Keratinocyte (primary cell): Measurements from ENCODE around the gene ZNF69. TPM values are rescaled to one million over a fixed set of nuclear protein-coding genes. Genes with fewer than 3 reads are reported as not detected.
"Not testable (repeated sequence)": the region's sequence is repeated elsewhere in the genome, so short reads cannot be mapped to it uniquely, and the experiment has no call there.

Source experiments
- DNase-seq: peaks from one replicate; pipeline ENCODE4 v3.0.0-alpha.2; 2011; ENCODE audit warnings: low read depth, missing footprints, low spot score
- FAIRE-seq: peaks from 2 replicates; lab custom pipeline; 2011; peaks lifted over from hg19 to GRCh38; lab: Jason Lieb, UNC
- H2AFZ ChIP-seq: 2 replicates; pipeline ENCODE4 v1.6.0; 2012; ENCODE audit warnings: low read length, control low read depth, inconsistent platforms; ENCODE audit not compliant: control insufficient read depth
- H3K27ac ChIP-seq: 2 replicates; pipeline ENCODE4 v1.5.1; 2011; ENCODE audit warnings: low read length; ENCODE audit not compliant: control insufficient read depth, insufficient read depth
- H3K27me3 ChIP-seq: 3 replicates; pipeline ENCODE4 v1.6.0; 2011; ENCODE audit warnings: low read length; ENCODE audit not compliant: control insufficient read depth, insufficient read depth; ENCODE audit errors: extremely low read depth
- H3K36me3 ChIP-seq, 2 experiments: 2 replicates in 1 of 2; 3 replicates in 1 of 2; pipeline ENCODE4 v1.5.1; 2011; ENCODE audit warnings: low read length in 2 of 2, mild to moderate bottlenecking in 1 of 2; ENCODE audit not compliant: control insufficient read depth in 2 of 2, insufficient read depth in 2 of 2; ENCODE audit errors: extremely low read depth in 1 of 2
- H3K4me1 ChIP-seq: 3 replicates; pipeline ENCODE4 v1.5.1; 2011; ENCODE audit warnings: low read length; ENCODE audit not compliant: control insufficient read depth, insufficient read depth; ENCODE audit errors: extremely low read depth
- H3K4me2 ChIP-seq: 3 replicates; pipeline ENCODE4 v1.6.0; 2011; ENCODE audit warnings: low read depth, low read length; ENCODE audit not compliant: control insufficient read depth, insufficient read depth; ENCODE audit errors: extremely low read depth
- H3K4me3 ChIP-seq, 3 experiments: fragments of 200-600 bp in 1 of 3; sonication (generic) in 1 of 3; 2 replicates in 2 of 3; 3 replicates in 1 of 3; pipeline ENCODE4 v1.5.1; 2011 to 2016; ENCODE audit warnings: low read length in 3 of 3, mild to moderate bottlenecking in 3 of 3, control low read depth in 2 of 3, inconsistent platforms in 1 of 3, low read depth in 1 of 3, mixed read lengths in 1 of 3, mixed run types in 1 of 3, moderate library complexity in 1 of 3; ENCODE audit not compliant: control insufficient read depth in 2 of 3, insufficient read depth in 2 of 3; ENCODE audit errors: extremely low read depth in 1 of 3
- H3K79me2 ChIP-seq: 2 replicates; pipeline ENCODE4 v1.6.0; 2012; ENCODE audit warnings: low read length; ENCODE audit not compliant: control insufficient read depth, insufficient read depth
- H3K9ac ChIP-seq: 3 replicates; pipeline ENCODE4 v1.6.0; 2011; ENCODE audit warnings: low read length; ENCODE audit not compliant: control insufficient read depth, insufficient read depth; ENCODE audit errors: extremely low read depth
- H3K9me1 ChIP-seq: 3 replicates; pipeline ENCODE4 v1.6.0; 2011; ENCODE audit warnings: low read length; ENCODE audit not compliant: control insufficient read depth, insufficient read depth; ENCODE audit errors: extremely low read depth
- H3K9me3 ChIP-seq: 2 replicates; pipeline ENCODE4 v1.5.1; 2012; ENCODE audit warnings: low read depth, low read length; ENCODE audit not compliant: control insufficient read depth
- H4K20me1 ChIP-seq: 3 replicates; pipeline ENCODE4 v1.6.0; 2011; ENCODE audit warnings: low read length; ENCODE audit not compliant: control insufficient read depth, insufficient read depth; ENCODE audit errors: extremely low read depth
- EZH2 ChIP-seq: IDR thresholded peaks from one replicate; pipeline ENCODE4 v1.6.1; 2012; ENCODE audit warnings: inconsistent platforms, mild to moderate bottlenecking, low read length, moderate library complexity
- dilution Hi-C: fragments of 300-500 bp; cut with MboI; formaldehyde crosslinking; loops from one replicate; pipeline ENCODE4 v1.7.0; 2020; ENCODE audit warnings: low sequenced_read_pairs; ENCODE audit not compliant: extremely low pct_ligation_motif_present
- polyA minus RNA-seq, 3 experiments: library from RNA; depleted of rRNA, polyadenylated mRNA; stranded (reverse); fragments of >200 nt; gene quantifications; 1 replicate in 1 of 3; 2 replicates in 1 of 3; 3 replicates in 1 of 3; pipeline ENCODE4 v1.2.3, GENCODE V29; 2011
- polyA plus RNA-seq, 5 experiments: library from polyadenylated mRNA; depleted of rRNA in 3 of 5; stranded (reverse) in 3 of 5; stranded (forward) in 1 of 5; unstranded in 1 of 5; fragments of >200 nt; gene quantifications; 1 replicate in 1 of 5; 2 replicates in 3 of 5; 3 replicates in 1 of 5; pipeline versions ENCODE4 v1.2.1 to v1.2.3, GENCODE V29; 2011 to 2012; ENCODE audit warnings: missing spikeins in 2 of 5, low read depth in 1 of 5, low replicate concordance in 1 of 5
- TF ChIP-seq, protein P1 (sequence below), 3 experiments: IDR thresholded peaks in 1 of 3; conservative IDR thresholded peaks in 1 of 3; optimal IDR thresholded peaks in 1 of 3; 2 replicates in 2 of 3; 3 replicates in 1 of 3; pipeline versions ENCODE3 to v1.5.1; 2011; ENCODE audit warnings: low read length in 3 of 3, mild to moderate bottlenecking in 3 of 3, moderate library complexity in 2 of 3, control low read depth in 1 of 3, inconsistent platforms in 1 of 3; ENCODE audit not compliant: insufficient read depth in 2 of 3; ENCODE audit errors: extremely low read depth in 1 of 3

The ZNF69 gene
- polyA plus RNA-seq (0.56 to 0.97 TPM (median 0.84 TPM) in 3 replicates), polyA minus RNA-seq (0.33 to 2.4 TPM (median 1.9 TPM) in 3 replicates)
- polyA plus RNA-seq (2011; ENCODE audit: low read depth), result not detected
- 0.62 and 0.96 TPM in 2 replicates for polyA plus RNA-seq (2011; cell fraction: cytosol; rRNA removed)
- polyA plus RNA-seq (2011; cell fraction: nucleus; rRNA removed), result 1.8 and 2.0 TPM in 2 replicates
- polyA plus RNA-seq (2012; ENCODE audit: low replicate concordance), result 0.87 TPM in 1 of 2 replicates, not detected in the other
- polyA minus RNA-seq (2011; cell fraction: cytosol; rRNA and poly(A)+ RNA removed), result 1.3 TPM
- polyA minus RNA-seq (2011; cell fraction: nucleus; rRNA and poly(A)+ RNA removed), result 2.8 and 5.6 TPM in 2 replicates

DNA sequence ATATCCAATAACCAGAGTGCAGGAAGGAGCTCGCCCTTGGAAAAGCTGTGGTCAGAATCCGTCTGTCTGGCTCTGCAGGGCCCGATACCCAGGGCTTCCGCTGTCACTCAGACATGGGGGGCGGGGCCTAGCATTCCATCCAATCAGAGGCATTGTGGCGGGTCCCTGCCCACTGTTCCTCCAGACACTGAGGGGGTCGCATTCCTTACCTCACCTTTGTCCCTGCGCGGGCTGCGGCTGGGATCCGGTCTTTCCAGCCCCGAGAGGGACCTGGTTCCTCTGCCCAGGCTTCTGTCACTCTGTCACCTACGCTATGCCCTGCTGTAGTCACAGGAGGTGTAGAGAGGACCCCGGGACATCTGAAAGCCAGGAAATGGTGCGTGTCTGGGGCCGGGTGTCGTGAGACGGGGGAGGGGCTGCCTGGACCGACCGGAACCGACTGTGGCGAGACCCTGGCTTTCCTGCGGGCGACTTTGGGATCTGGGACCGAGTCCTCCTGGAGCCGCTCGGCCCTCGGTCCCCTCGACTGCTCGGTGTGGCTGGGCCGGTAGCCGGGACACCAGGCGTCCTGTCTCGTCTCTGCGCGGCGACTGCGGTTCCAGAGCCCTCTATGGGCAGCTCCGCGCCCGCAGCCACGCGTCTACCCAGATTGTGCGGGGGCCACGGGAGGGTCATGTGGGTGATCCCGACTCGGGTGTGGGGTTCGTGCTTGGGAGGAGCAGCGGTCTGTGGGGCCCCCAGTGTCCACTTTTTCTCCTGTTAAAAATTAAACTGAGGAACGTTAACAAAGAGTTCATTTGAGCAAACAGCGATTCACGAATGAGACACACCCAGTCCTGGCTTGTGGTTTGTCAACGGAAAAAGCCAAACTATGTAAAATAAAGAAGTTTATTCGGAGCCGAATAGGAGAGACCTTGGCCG, at the start of gene ZNF69:
Gene ZNF69 (plus strand): TSS at position 172 of the 921 bp plus-strand sequence. CDS start 142 bp downstream, at position 314.
- Histone ChIP-seq H2AFZ (peak within 1 kb of the TSS; percentile 90), H3K4me3 (peak within 1 kb of the TSS; percentile 62 to 66 (median 64)), H3K9me1 (no peaks in the 10 kb centered on the region), H3K36me3 (no peaks in the 10 kb centered on the region), H3K27me3 (no peaks in the 10 kb centered on the region), H3K9ac (peak within 1 kb of the TSS; percentile 44), H3K27ac (no peak within 1 kb of the TSS), H3K9me3 (no peaks in the 10 kb centered on the region), H3K4me1 (no peaks in the 10 kb centered on the region), H3K4me2 (peak within 1 kb of the TSS; percentile 85), H4K20me1 (no peaks in the 10 kb centered on the region), H3K79me2 (no peaks in the 10 kb centered on the region)
- DNase-seq, result no peak
- no peak for FAIRE-seq
- dilution Hi-C loops, result no loop called here
- TF ChIP-seq, protein P1, sequence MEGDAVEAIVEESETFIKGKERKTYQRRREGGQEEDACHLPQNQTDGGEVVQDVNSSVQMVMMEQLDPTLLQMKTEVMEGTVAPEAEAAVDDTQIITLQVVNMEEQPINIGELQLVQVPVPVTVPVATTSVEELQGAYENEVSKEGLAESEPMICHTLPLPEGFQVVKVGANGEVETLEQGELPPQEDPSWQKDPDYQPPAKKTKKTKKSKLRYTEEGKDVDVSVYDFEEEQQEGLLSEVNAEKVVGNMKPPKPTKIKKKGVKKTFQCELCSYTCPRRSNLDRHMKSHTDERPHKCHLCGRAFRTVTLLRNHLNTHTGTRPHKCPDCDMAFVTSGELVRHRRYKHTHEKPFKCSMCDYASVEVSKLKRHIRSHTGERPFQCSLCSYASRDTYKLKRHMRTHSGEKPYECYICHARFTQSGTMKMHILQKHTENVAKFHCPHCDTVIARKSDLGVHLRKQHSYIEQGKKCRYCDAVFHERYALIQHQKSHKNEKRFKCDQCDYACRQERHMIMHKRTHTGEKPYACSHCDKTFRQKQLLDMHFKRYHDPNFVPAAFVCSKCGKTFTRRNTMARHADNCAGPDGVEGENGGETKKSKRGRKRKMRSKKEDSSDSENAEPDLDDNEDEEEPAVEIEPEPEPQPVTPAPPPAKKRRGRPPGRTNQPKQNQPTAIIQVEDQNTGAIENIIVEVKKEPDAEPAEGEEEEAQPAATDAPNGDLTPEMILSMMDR (optimal IDR thresholded peaks at IDR 0.05 in 1 of 3, IDR thresholded peaks at IDR 0.05 in 1 of 3, conservative IDR thresholded peaks at IDR 0.05 in 1 of 3; ENCODE audit: extremely low read depth in 1 of 3, insufficient read depth in 2 of 3, low read length in 3 of 3), result peak in 2 of 3 experiments; percentile 25 to 36
- no peak for TF ChIP-seq EZH2

DNA sequence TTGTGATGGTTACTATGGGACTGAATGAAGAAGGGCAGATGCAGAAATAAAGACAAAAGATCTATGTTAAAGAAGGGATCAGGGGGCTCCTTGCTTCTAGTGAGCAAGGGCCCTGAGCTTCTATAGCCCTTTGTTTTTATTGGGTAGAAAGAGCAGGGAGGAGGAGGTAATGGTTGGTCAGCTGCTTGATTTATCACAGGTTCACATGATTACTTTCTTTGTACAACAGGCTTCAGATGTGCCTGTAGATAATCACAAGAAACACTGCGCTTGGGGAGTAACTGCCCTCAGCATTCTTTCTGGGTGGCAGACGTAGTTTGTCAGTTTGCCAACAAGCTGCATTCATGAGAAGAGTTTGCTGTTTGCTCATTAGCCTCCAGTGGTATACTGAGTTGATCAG, 43.9 kb upstream of the ZNF69 start:
- H4K20me1 ChIP-seq, result no peaks in the 10 kb centered on the region
- TF ChIP-seq, protein P1 (optimal IDR thresholded peaks at IDR 0.05 in 1 of 3, IDR thresholded peaks at IDR 0.05 in 1 of 3, conservative IDR thresholded peaks at IDR 0.05 in 1 of 3; ENCODE audit: extremely low read depth in 1 of 3, insufficient read depth in 2 of 3, low read length in 3 of 3), result no peak
- no peak for TF ChIP-seq EZH2
- dilution Hi-C loops, result no loop called here
- no peak overlapping the region for H3K9ac ChIP-seq
- no peak overlapping the region for H2AFZ ChIP-seq
- H3K36me3 ChIP-seq, result no peaks in the 10 kb centered on the region
- H3K4me1 ChIP-seq, result no peaks in the 10 kb centered on the region
- no peak for FAIRE-seq
- H3K4me2 ChIP-seq, result no peak overlapping the region
- no peak for DNase-seq
- H3K79me2 ChIP-seq, result no peaks in the 10 kb centered on the region
- H3K9me1 ChIP-seq, result no peaks in the 10 kb centered on the region
- peaks cover 2% of the 10 kb centered on the region for H3K27me3 ChIP-seq
- H3K4me3 ChIP-seq, result no peak overlapping the region
- H3K27ac ChIP-seq, result no peak overlapping the region
- peaks cover 3% of the 10 kb centered on the region for H3K9me3 ChIP-seq

DNA sequence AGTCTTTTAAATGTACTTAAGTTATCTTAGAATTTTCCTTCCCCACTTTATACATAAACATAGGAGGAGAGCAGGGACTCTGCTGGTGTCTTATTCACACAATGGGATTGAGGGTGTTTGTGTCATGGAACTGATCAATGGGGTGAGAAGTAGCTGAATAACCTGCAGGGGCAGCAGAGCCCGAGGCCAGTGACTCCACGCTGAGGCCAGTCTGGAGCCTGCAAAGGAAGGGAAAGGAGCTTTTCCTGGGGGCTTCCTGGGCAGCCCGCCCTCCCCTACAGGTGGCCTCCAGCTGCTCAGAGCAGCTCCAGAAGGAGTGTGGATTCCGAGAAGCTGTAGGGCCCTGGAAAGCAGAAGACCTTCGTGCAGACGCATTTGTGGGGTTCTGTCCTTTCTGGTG, 40.0 kb upstream of the ZNF69 start:
- H3K27ac ChIP-seq, DNase-seq, FAIRE-seq, H3K36me3 ChIP-seq, H3K9ac ChIP-seq, H2AFZ ChIP-seq, H3K4me1 ChIP-seq, H4K20me1 ChIP-seq, H3K4me2 ChIP-seq, H3K9me1 ChIP-seq, H3K27me3 ChIP-seq, H3K79me2 ChIP-seq, H3K9me3 ChIP-seq, H3K4me3 ChIP-seq: not testable (repeated sequence)
- dilution Hi-C loops, result loop anchor here (5.0 kb wide), 1 partner anchor 35 kb away; no protein-coding TSS in a partner anchor
